ENCODE measurements around the gene MACROD2.

The MACROD2 gene

GRCh38 chr20:15232243-15232642 is 1236.9 kb downstream of the MACROD2 start:
- DNase-seq (ENCODE audit: insufficient read length, low spot score) (no peak), FAIRE-seq (no peak)
- no peak for TF ChIP-seq CTCF (IDR thresholded peaks at IDR 0.05; ENCODE audit: insufficient read depth, missing control alignments)

GRCh38 chr20:15235471-15236198 is 1240.3 kb downstream of the MACROD2 start:
- DNase-seq (ENCODE audit: insufficient read length, low spot score) (no peak), FAIRE-seq (no peak)
- no peak for TF ChIP-seq CTCF (IDR thresholded peaks at IDR 0.05; ENCODE audit: insufficient read depth, missing control alignments)

GRCh38 chr20:15236812-15237211 is 1241.5 kb downstream of the MACROD2 start:
- peak; percentile 45 for TF ChIP-seq CTCF (IDR thresholded peaks at IDR 0.05; ENCODE audit: insufficient read depth, missing control alignments)
- FAIRE-seq, result no peak
- no peak for DNase-seq (ENCODE audit: insufficient read length, low spot score)

GRCh38 chr20:15239542-15240206 is 1244.4 kb downstream of the MACROD2 start:
- DNase-seq (ENCODE audit: insufficient read length, low spot score) (no peak), FAIRE-seq (no peak)
- no peak for TF ChIP-seq CTCF (IDR thresholded peaks at IDR 0.05; ENCODE audit: insufficient read depth, missing control alignments)

- DNase-seq (ENCODE audit: insufficient read length, low spot score), result no peak
- TF ChIP-seq CTCF (IDR thresholded peaks at IDR 0.05; ENCODE audit: insufficient read depth, missing control alignments), result no peak
- FAIRE-seq, result no peak
Observed at GRCh38 chr20:15240801-15241200, 1245.5 kb downstream of the MACROD2 start.

- no peak for FAIRE-seq
- TF ChIP-seq CTCF (IDR thresholded peaks at IDR 0.05; ENCODE audit: insufficient read depth, missing control alignments), result no peak
- DNase-seq (ENCODE audit: insufficient read length, low spot score), result no peak
Observed at GRCh38 chr20:15241681-15242080, 1246.4 kb downstream of the MACROD2 start.

GRCh38 chr20:15242773-15243172 is 1247.5 kb downstream of the MACROD2 start:
- no peak for TF ChIP-seq CTCF (IDR thresholded peaks at IDR 0.05; ENCODE audit: insufficient read depth, missing control alignments)
- DNase-seq (ENCODE audit: insufficient read length, low spot score), result no peak
- FAIRE-seq, result no peak

Measured in D721Med (cell line).